GM03348 (cell line): Measurements from ENCODE around the gene EXD3.
"Not testable (repeated sequence)": the region's sequence is repeated elsewhere in the genome, so short reads cannot be mapped to it uniquely, and the experiment has no call there.

ENCODE experiments used
- DNase-seq: peaks from one replicate; pipeline ENCODE4 v3.0.0; 2012; ENCODE audit warnings: low spot score

Gene EXD3

DNA sequence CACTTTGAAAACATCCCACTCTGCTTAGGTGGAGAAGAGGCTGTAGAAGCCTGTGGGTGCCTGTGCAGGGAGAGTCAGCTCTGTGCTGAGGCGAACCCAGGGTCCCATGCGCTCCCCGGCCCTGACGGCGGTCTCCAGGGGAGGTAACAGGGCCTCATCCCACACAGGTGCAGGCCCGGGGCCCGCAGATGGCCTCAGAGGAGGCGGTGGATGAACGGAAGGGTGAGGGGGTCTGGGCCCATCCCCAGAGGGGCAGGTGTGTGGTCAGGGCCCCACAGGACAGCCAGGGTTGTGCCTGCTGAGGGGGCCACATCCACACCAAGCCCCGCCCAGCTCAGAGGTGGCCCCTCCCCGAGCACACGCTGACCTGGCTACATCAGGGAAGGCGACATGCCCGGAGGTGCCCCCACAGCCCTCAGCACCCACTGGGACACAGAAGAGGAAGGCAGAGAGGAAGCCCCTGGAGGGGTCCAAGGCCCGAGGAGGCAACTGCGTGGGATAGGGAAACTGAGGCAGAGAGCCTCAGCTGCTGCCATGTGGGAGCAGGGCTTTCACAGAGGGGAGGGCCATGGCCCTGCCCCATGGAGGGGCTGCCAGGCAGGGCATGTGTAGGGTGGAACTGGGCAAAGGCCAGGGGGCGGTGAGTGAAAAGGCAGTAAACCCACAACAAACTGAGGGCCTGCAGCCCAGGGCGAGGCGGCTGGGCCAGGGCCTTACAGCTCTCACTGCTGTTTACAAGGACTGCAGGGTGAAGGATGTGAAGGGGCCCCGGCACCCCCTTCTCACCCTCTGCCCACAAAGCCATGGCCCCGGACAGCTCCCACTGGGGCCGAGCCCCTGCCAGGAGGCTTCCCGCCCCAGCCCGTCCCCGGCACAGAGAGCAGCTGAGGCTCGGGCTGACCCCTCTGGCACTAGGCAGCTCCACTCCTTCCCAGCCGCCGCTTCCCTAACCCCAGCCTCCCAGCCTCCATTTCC lies 29.5 kb downstream of the EXD3 start:
- DNase-seq, result no peak

DNA sequence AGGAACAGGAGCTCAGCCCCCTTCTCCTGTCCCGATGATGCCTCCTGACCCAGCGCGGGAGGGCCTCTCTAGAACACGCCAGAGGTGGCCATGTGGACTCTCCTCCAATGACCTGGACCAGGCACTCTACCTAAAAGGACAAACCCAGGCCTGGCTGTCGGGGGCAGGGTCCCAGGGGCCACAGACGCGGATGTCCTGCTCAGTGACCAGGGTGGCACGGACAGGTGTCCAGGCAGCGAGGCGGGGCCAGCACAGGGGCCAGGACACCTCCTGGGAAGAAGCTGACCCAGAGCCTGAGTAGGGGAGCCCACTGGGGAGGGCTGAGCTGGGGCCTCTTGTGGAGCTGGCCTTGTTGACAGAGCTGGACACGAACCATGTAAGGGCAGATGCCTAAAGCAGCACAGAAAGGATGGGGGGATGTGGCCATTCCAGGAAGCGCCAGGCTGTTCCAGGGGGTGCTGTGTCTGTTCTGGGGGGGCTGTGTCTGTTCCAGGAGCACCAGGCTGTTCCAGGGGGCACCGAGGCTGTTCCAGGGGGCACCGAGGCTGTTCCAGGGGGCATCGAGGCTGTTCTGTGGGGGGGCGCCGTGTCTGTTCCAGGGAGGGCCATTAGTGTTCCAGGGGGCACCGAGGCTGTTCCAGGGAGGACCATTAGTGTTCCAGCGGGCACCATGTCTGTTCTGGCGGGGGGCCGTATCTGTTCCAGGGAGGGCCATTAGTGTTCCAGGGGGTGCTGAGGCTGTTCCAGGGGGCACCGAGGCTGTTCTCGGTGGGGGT lies 30.5 kb downstream of the EXD3 start:
- no peak for DNase-seq

DNA sequence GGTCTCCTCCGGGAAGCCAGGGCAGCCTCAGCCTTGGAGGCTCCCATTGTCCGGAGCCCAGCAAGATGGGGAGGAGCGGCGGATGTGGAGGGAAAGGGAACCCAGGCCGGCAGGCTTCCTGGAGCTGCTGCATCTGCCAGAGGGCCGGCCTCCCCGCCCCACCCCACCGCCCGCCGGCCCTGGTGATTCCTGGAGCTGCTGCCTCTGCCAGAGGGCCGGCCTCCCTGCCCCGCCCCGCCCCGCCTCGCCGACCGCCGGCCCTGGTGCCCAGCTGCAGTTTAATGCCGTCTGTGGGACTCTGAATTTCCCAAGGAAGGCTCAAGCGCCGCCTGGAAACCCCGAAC lies 31.6 kb downstream of the EXD3 start:
- DNase-seq, result no peak

DNA sequence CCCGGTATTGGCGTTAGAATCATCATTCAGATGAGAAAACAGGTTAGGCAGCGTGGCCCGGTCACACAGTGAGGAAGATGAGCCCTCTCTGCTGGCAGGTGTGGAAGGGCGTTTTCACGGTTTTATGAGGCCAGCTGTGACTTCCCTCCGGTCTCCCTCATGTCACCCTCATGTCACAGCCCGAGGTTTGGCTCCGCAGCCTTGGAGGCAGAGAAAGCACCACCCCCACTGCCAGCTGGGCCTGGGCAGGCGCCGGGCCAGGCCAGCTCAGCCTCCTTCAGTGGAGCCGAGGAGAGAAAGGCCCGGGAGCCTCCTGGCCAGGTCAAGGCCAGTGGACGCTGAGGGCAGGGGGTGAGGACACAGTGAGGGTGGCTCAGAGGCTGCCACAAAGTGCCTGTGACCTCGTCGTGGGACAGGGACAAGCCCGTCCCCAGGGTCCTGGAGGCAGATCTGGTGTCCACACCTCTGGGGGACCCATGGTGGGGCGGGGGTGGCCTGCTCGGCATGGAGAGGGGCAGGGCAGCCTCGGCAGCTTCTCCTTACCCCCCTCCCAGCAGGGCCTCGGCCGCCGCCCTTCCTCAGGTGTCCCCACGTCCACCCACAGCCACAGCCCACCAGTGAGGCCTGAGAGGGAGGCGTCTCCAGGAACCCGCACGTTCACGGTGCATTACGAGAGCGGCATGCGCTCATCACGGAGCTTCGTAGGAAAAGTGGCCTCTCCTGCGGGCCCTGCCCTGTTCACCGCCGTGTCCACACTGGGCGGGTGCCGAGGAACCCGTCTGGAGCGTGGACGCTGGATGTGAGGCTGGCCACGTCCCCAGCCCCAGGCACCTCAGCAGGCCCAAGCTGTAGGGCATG lies 32.2 kb downstream of the EXD3 start:
- DNase-seq, result no peak

DNA sequence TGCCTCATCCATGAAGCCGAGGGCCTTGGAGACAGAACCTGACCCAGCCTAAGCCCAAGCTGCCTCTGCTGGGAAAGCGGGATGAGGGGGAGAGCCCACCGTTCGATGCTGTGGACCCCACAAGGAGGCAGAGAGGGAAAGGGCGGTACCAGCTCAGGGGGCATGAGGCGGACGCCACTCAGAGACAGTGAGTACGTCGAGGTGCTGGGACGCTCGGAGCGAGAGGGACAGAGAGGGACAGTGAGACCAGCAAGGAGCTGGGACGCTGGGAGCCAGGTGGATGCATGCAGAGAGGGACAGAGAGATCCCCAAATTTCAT lies 33.6 kb downstream of the EXD3 start:
- no peak for DNase-seq

DNA sequence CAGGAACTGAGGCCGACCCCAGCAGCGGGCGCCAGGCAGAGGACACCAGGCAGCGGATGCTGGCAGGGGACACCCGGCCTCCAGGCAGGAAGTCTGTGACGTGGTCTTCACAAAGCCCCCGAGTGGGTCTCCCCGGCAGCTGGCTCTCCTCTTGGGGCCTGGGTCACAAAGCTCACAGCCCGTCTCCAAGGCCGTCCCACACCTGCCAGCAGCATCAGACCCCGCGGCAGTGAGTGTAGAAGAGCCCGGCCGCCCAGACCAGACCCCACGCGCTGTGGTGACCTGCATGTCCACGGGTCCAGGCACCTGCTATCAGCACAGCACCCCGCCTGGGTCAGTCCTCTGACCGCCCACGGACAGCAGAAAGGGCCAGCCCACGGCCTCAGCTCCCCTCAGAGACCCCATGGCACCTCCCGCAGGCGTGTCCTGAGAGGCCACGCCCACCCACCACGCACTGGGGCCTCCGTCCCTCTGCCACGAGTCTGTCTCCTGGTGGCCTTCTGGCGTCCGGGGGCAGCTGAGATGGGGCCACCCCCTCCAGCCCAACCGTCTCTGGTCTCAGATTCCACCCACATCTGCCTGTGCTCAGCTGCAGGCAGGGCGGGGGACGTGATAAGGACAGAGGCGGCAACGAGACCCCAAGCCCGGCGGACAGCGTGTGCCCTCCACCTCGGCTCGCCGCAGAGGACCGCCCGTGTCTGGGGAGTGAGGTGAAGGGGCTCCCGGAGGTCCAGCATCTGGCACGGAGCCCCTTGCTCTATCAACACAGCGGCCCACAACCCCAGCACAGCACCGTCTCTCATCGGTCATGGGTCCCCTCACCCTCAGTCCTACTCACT lies 34.2 kb downstream of the EXD3 start:
- no peak for DNase-seq

DNA sequence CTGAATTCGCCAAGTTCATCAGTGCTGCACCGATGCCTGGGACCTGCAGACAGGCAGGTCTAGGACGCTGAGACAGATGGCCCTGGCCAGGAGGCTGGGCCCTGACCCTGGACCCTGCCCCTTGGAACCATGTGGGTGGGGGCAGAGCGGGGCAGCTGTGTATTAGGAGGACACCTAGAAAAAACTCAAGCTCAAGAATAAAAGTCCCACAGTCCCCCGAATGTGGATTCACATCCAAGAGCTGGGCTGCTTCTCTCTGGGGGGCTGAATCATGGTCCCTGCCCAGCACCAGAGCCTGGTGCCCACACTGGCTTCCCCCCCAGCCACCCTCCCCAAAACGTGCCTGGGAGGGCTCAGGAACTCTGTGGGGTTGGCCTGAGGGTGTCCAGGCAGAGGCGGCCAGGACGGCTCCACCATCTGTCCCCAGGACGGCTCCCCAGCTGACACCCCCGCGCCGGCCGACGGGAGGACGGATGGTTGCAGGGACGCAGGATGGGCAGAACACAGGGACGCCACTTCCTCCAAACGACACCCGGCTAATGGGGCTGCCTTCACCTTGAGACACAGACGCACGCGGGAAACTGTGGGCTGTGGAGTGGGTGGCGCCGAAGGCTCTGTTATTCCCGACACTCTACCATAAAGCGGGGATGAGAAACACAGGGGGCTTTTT lies 34.9 kb downstream of the EXD3 start:
- no peak for DNase-seq

DNA sequence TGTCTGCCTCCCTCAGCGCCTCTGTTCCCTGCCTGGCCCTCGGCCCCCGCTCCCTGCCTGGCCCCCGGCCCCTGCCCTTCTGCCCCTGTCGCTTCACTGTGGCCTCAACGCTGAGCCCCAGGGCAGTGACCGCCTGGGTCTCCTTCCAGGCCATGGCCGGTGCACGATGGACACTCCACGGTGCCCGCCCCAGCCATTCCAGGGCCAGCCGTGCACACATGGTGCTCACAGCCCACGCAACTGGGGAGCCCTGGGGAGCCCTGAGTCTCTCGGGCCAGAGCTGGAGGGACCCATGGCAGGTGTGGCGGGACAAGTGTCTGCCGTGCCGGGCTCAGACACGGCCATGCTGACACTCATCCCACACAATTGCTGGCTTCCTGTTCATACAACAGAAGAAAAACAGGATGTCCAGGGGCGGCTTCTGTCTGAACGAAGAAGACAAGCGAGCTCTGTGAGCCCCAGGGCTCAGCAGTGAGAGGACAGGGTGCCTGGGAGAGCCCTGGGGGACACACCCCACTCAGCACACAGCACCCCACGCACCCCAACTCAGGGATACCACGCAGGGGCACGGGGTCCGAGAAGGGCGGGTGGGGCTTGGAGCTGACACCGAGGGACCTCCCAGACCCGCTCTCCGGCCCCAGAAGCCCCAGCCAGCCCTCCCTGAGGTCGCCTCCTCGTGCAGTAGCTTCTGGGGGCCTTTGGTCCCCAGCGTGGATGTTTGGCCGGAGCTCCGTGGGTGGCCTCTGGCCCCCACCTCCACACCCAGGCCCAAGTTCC lies 35.7 kb downstream of the EXD3 start:
- no peak for DNase-seq

DNA sequence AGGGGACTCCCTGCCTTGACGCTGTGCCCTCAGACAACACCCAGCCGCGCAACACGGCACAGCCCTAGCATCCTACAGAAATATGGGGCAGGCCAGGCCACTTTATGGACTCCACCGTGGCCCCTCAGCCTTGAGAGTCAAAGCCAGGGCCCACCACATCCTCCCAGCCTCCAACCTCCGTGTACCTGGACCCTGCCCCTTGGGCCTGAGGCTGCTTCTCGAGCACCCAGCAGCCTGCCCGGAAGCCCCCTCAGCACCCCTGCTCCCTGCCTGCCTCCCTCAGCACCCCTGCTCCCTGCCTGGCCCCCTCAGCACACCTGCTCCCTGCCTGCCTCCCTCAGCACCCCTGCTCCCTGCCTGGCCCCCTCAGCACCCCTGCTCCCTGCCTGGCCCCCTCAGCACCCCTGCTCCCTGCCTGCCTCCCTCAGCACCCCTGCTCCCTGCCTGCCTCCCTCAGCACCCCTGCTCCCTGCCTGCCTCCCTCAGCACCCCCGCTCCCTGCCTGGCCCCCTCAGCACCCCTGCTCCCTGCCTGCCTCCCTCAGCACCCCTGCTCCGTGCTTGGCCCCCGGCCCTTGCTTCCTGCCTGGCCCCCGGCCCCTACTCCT lies 36.4 kb downstream of the EXD3 start:
- not testable (repeated sequence) for DNase-seq

DNA sequence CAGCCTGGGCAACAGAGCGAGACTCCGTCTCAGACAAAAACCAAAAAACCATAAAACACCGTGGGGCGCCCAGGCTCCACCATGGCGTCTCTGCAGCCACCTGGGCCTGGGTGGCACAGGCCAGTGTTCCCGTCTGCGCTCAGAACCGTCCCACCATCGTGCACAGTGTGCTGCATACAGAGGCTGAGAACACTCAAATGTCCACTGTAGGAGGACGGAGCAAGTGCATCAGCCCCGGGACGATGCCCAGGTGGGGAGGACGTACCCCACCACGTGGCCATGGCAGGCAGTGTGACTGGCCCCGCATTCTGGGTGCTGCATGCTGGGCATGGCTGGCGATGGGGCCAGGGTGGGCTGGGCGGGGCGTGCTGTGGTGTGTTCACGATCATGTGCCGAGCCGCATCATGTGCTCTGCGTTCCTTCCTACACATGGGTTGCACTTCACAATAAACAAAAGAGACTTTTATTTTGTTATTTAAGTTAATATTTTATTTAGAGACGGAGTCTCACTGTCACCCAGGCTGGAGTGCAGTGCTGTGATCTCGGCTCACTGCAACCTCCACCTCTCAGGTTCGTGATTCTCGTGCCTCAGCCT lies 37.8 kb downstream of the EXD3 start:
- DNase-seq, result no peak

DNA sequence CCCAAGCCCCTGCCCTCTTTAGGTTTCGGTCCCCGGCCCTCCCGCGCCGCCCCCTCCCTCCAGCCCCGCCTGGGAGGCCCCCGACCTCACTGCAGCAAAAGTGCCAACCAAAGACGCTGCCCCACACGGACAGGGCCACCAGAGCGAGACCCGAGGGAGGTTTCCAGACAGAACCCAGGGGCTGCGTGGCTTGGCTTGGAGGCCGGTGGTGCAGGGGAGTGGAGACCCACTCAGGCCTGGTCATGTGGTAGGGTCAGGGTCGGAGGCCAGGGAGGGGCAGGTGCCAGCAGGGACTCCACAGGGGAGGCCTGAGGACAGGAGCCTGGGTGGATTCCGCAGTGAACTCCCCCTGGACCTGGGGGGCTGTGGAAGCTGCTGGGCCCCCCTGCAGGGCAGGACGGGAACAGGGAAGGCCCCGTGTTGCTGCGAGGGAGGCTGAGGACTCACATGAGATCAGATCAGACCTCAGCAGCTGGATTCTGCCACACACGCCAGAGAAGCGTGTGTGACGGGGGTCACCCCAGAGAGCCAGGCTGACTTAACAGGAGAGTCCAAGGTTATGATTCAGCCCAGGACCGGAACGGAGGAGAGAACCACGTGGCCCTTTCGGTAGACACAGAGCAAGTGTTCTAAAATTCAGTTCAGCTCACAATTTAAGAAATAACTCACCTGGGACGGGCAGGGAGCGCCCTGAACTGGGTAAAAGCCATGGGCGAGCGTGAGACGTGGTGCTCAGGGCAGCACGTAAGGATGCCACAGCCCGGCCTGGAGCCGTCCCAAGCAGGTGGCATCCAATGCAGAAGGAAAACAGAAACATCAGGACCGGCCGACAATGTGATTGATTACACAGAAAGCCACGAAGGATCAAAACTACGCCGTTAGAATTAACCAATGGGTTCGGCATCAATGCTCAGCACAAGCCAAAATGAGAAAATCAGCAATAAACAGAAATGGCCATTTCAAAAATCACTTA lies 38.9 kb downstream of the EXD3 start:
- DNase-seq, result no peak

DNA sequence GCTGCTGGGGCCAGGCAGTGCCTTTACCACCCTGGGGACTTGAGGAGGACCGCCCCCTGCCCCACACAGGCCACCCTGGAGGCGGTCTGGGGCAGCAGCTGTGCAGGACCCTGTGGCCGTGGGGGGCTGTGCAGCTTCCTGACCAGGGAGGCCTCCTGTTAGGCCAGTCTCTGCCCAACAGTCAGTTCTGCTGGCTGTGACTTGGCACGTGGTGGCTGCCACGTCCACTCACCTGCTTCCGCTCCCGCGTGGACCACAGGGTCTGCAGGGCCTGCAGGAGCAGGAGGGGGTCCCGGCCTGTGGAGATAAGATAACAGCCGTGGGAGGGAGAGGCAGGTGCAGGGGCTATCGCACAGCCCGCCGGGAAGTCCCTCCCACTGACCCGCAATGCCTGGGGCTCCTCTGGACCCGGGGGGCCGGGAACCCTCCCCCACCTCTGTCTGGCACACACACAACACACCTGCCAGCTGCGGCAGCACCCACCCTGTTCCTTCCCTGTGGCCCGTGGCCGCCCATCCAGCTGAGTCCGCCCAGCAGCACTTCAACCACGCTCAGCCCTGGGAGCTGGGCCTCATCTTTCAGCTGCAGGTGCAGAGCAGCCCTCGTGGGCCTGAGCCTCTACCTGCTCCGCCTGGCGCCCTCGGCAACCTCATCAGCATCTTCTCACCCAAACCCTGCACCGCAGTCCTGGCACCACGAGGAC lies 39.7 kb downstream of the EXD3 start:
- DNase-seq, result no peak

DNA sequence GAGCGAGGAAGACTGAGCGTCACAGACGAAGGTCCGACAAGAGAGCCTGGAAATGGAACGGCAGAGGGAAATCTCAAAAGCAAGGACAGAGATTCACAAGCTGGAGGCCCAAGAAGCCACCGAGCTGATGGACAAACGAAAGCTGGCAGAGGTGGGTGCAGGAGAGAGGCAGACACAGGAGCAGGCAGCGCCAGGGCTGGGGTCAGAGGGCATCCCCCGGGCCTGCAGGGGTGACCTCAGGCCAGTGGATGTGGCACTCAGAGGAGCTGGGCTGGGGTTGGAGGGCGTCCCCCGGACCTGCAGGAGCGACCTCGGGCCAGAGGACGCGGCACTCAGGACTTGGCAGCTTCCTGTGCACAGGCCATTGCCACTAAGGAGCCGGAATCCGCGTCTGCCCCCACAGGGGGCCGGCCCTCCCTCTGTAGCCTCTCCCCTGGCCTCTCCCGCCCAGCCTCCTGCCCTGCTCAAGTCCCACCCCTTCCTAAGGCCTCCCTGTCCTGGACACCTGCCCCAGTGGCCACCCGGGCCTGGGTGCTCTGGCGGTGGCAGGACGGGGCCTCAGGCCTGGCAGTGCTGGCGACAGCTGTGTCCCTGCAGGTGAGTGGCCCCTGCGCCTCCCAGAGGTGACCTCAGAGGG lies 40.4 kb downstream of the EXD3 start:
- no peak for DNase-seq

DNA sequence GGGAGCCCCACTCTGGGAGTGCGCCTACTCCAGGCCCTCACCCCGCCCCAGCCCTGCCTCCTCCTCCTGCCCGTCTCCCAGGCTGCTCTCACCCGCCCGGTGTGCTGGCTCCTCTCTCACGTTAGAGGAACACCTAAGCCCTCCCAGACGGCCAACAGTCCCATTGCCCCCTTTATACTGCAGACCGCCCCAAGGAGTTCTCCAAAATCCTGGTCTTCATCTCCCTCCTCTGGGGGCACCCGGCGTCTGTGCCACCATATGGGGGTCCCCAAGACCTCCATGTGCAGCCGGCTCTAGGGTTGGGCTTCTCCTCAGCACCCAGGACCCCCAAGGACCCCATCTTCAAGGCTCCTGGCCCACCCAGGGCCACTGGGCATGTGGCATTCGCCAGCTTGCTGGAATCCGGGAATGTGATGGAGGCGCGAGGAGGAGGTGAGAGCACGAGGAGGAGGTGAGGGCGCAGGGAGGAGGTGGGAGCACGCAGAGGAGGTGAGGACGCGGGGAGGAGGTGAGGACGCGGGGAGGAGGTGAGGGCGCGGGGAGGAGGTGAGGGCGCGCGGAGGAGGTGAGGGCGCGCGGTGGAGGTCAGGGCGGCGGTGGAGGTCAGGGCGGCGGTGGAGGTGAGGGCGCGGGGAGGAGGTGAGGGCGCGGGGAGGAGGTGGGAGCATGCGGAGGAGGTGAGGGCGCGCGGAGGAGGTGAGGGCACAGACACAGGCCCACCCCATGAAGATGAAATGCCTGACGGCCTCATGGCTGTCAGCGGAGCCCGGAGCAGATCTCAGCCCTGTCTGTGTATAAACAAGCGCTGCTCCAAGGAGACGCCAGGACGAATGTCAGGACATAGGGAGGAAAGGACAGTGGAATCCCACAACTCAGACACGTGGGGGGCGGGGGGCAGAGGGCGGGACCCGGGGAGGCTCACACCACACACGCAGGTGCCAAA lies 41.2 kb downstream of the EXD3 start:
- no peak for DNase-seq

DNA sequence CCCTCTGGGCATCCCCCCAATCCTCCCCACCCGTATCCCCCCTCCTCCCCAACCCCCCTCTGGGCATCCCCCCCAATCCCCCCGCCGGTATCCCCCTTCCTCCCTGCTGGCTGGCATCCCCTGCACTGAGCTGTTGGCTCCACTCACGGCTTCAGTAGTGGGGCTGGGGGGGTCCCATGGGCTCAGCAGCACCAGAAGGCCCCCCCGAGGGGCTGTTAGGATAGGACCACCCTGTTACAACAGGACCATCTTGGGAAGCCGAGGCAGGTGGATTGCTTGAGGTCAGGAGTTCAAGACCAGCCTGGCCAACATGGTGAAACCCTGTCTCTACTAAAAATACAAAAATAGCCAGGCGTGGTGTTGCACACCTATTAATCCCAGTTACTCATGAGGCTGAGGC lies 42.4 kb downstream of the EXD3 start:
- DNase-seq, result no peak

DNA sequence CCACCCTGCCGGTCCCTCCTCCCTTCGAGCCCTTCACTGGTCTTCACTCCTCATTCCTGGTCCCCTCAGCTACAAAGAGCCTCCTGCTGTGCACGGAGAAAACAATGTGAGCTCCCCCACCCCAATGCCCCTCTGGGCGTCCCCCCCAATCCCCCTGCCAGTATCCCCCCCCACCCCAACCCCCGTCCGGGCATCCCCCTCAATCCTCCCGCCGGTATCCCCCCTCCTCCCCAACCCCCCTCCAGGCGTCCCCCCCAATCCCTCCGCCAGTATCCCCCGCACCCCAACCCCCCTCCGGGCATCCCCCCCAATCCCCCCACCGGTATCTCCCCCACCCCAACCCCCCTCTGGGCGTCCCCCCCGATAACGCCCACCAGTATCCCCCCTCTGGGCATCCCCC lies 42.8 kb downstream of the EXD3 start:
- no peak for DNase-seq
